Astrocyte (in vitro differentiated cells and primary cell): Measurements from ENCODE around the gene LRCOL1. TPM values are rescaled to one million over a fixed set of nuclear protein-coding genes. Genes with fewer than 3 reads are reported as not detected.
A peak's percentile ranks its signal among the peaks of the same experiment; 100 is the strongest.

Source experiments
- DNase-seq: peaks from one replicate; pipeline ENCODE4 v3.0.0-alpha.2; 2010; ENCODE audit warnings: low read depth
- FAIRE-seq: peaks from 2 replicates; lab custom pipeline; 2011; peaks lifted over from hg19 to GRCh38; lab: Jason Lieb, UNC
- H2AFZ ChIP-seq: 2 replicates; pipeline ENCODE4 v1.6.0; 2012; ENCODE audit warnings: low read depth, low read length, inconsistent platforms
- H3K27ac ChIP-seq: 2 replicates; pipeline ENCODE4 v1.5.1; 2011; ENCODE audit warnings: low read depth, low read length, inconsistent platforms
- H3K27me3 ChIP-seq: 2 replicates; pipeline ENCODE4 v1.6.0; 2011; ENCODE audit warnings: low read length, inconsistent platforms; ENCODE audit not compliant: insufficient read depth
- H3K36me3 ChIP-seq: 2 replicates; pipeline ENCODE4 v1.5.1; 2011; ENCODE audit warnings: low read length, inconsistent platforms; ENCODE audit not compliant: insufficient read depth
- H3K4me1 ChIP-seq: 2 replicates; pipeline ENCODE4 v1.5.1; 2011; ENCODE audit warnings: low read length, inconsistent platforms; ENCODE audit not compliant: insufficient read depth
- H3K4me2 ChIP-seq: 2 replicates; pipeline ENCODE4 v1.6.0; 2012; ENCODE audit warnings: low read length, inconsistent platforms
- H3K4me3 ChIP-seq: 2 replicates; pipeline ENCODE4 v1.5.1; 2011; ENCODE audit warnings: low read depth, mild to moderate bottlenecking, low read length, inconsistent platforms; ENCODE audit not compliant: insufficient read depth
- H3K79me2 ChIP-seq: 2 replicates; pipeline ENCODE4 v1.6.0; 2012; ENCODE audit warnings: mild to moderate bottlenecking, low read length, inconsistent platforms; ENCODE audit not compliant: insufficient read depth
- H3K9ac ChIP-seq: 2 replicates; pipeline ENCODE4 v1.6.0; 2012; ENCODE audit warnings: mild to moderate bottlenecking, low read length, inconsistent platforms
- H3K9me3 ChIP-seq: 2 replicates; pipeline ENCODE4 v1.5.1; 2012; ENCODE audit warnings: low read depth, mild to moderate bottlenecking, low read length, inconsistent platforms; ENCODE audit not compliant: insufficient read depth
- H4K20me1 ChIP-seq: 2 replicates; pipeline ENCODE4 v1.6.0; 2012; ENCODE audit warnings: low read length, inconsistent platforms; ENCODE audit not compliant: insufficient read depth
- H3K27ac Mint-ChIP-seq: one replicate; pipeline ENCODE4 v1.8.0; 2021; ENCODE audit warnings: mild to moderate bottlenecking, mixed read lengths; ENCODE audit not compliant: unreplicated experiment
- H3K27me3 Mint-ChIP-seq: one replicate; pipeline ENCODE4 v1.8.0; 2021; ENCODE audit warnings: low read depth, mixed read lengths; ENCODE audit not compliant: unreplicated experiment
- H3K36me3 Mint-ChIP-seq: one replicate; pipeline ENCODE4 v1.8.0; 2021; ENCODE audit warnings: low read depth, mixed read lengths; ENCODE audit not compliant: unreplicated experiment
- H3K4me1 Mint-ChIP-seq: one replicate; pipeline ENCODE4 v1.8.0; 2021; ENCODE audit warnings: low read depth, mixed read lengths; ENCODE audit not compliant: unreplicated experiment
- H3K4me3 Mint-ChIP-seq: one replicate; pipeline ENCODE4 v1.8.0; 2021; ENCODE audit warnings: mild to moderate bottlenecking, moderate library complexity, mixed read lengths; ENCODE audit not compliant: unreplicated experiment
- H3K9me3 Mint-ChIP-seq: one replicate; pipeline ENCODE4 v1.8.0; 2021; ENCODE audit warnings: mild to moderate bottlenecking, mixed read lengths; ENCODE audit not compliant: unreplicated experiment
- CTCF ChIP-seq: IDR thresholded peaks from 2 replicates; pipeline ENCODE4 v1.5.1; 2011; ENCODE audit warnings: low read depth, mild to moderate bottlenecking, inconsistent platforms, low read length, moderate library complexity; ENCODE audit not compliant: insufficient read depth
- EZH2 ChIP-seq: IDR thresholded peaks from 2 replicates; pipeline ENCODE4 v1.6.1; 2012; ENCODE audit warnings: mild to moderate bottlenecking, low read length, inconsistent platforms; ENCODE audit not compliant: insufficient read depth
- total RNA-seq: library from RNA; stranded (reverse); gene quantifications from 2 replicates; pipeline ENCODE4 v1.2.1, GENCODE V29; 2021

The LRCOL1 gene
- total RNA-seq, 1 donor from 2014 or later: not detected

GRCh38 chr12:132624186-132624855 is 13.9 kb upstream of the LRCOL1 start:
- peaks cover 3% of the 10 kb centered on the region for H3K36me3 ChIP-seq
- no peak overlapping the region for H3K27ac ChIP-seq
- no peaks in the 10 kb centered on the region for H4K20me1 ChIP-seq
- H3K9ac ChIP-seq: no peak overlapping the region
- TF ChIP-seq EZH2: no peak
- TF ChIP-seq CTCF: no peak
- no peak overlapping the region for H3K4me3 ChIP-seq
- H3K79me2 ChIP-seq: no peaks in the 10 kb centered on the region
- Mint-ChIP-seq H3K36me3 (peaks cover 7% of the 10 kb centered on the region), H3K27ac (no peak overlapping the region), H3K4me1 (peaks cover 12% of the 10 kb centered on the region), H3K27me3 (peaks cover 10% of the 10 kb centered on the region), H3K9me3 (no peaks in the 10 kb centered on the region), H3K4me3 (no peak overlapping the region)
- DNase-seq (no peak), FAIRE-seq (no peak)
- no peak overlapping the region for H2AFZ ChIP-seq
- peaks cover 3% of the 10 kb centered on the region for H3K27me3 ChIP-seq
- H3K9me3 ChIP-seq: no peaks in the 10 kb centered on the region
- no peak overlapping the region for H3K4me2 ChIP-seq
- H3K4me1 ChIP-seq: peaks cover 10% of the 10 kb centered on the region

- peaks cover 10% of the 10 kb centered on the region for H3K4me1 ChIP-seq
- no peaks in the 10 kb centered on the region for H3K79me2 ChIP-seq
- no peaks in the 10 kb centered on the region for H3K9me3 ChIP-seq
- H3K27ac Mint-ChIP-seq: peak overlapping the region; percentile 77
- peaks cover 4% of the 10 kb centered on the region for H3K36me3 Mint-ChIP-seq
- H3K4me3 ChIP-seq: no peak overlapping the region
- DNase-seq (no peak), FAIRE-seq (no peak)
- H3K4me2 ChIP-seq: peak overlapping the region; percentile 48
- H3K4me3 Mint-ChIP-seq: peak overlapping the region; percentile 45
- peaks cover 12% of the 10 kb centered on the region for H3K4me1 Mint-ChIP-seq
- H3K27me3 ChIP-seq: peaks cover 4% of the 10 kb centered on the region
- peaks cover 3% of the 10 kb centered on the region for H3K36me3 ChIP-seq
- no peak overlapping the region for H3K27ac ChIP-seq
- H3K9ac ChIP-seq: peak overlapping the region; percentile 10
- no peak overlapping the region for H2AFZ ChIP-seq
- H3K9me3 Mint-ChIP-seq: no peaks in the 10 kb centered on the region
- H3K27me3 Mint-ChIP-seq: peaks cover 8% of the 10 kb centered on the region
- no peaks in the 10 kb centered on the region for H4K20me1 ChIP-seq
- TF ChIP-seq CTCF: no peak
- TF ChIP-seq EZH2: no peak
Measured at GRCh38 chr12:132623072-132623869, 12.9 kb upstream of the LRCOL1 start.
